Caco-2 (cell line): ENCODE measurements around the gene ATXN1. TPM values are rescaled to one million over a fixed set of nuclear protein-coding genes. Genes with fewer than 3 reads are reported as not detected.
"Not testable (repeated sequence)": the region's sequence is repeated elsewhere in the genome, so short reads cannot be mapped to it uniquely, and the experiment has no call there.

Experiments
- BruUV-seq: library from RNA; stranded (reverse); fragments of 400-500 nt; replicated peaks from 2 replicates; lab custom pipeline; 2021; lab: Mats Ljungman, UMichigan
- CTCF ChIA-PET: fragments of 300-600 bp; sonication (Branson Sonifier 250); formaldehyde crosslinking; loops from one replicate; lab custom pipeline; 2022; ENCODE audit warnings: antibody characterized with exemption; lab: Charles Lee
- POLR2A ChIA-PET: fragments of 300-600 bp; sonication (Branson Sonifier 250); formaldehyde crosslinking; loops from one replicate; lab custom pipeline; 2022; ENCODE audit warnings: antibody characterized with exemption; lab: Charles Lee
- DNase-seq, 2 experiments: peaks; one replicate each; pipeline versions ENCODE4 v3.0.0 to v3.0.0-alpha.2; 2020 to 2022
- H3K27me3 ChIP-seq: replicated peaks from 2 replicates; pipeline ENCODE4 v1.6.0; 2011; ENCODE audit warnings: low read length; ENCODE audit not compliant: control insufficient read depth, insufficient read depth
- H3K36me3 ChIP-seq: 2 replicates; pipeline ENCODE4 v1.5.1; 2011; ENCODE audit warnings: low read length; ENCODE audit not compliant: control insufficient read depth, insufficient read depth
- H3K4me1 ChIP-seq: fragments of 250-450 bp; sonication (Bioruptor Pico); 2 replicates; pipeline ENCODE4 v1.5.1; 2020; ENCODE audit warnings: mild to moderate bottlenecking
- H3K4me3 ChIP-seq: 2 replicates; pipeline ENCODE4 v1.5.1; 2011; ENCODE audit warnings: low read depth, mild to moderate bottlenecking, control low read depth, low read length
- H3K9me3 ChIP-seq: fragments of 250-450 bp; sonication (Bioruptor Pico); 2 replicates; pipeline ENCODE4 v1.5.1; 2020; ENCODE audit warnings: mild to moderate bottlenecking, moderate library complexity
- H3K27ac Mint-ChIP-seq: one replicate; pipeline ENCODE4 v1.8.0; 2022; ENCODE audit warnings: mixed read lengths; ENCODE audit not compliant: unreplicated experiment
- H3K27me3 Mint-ChIP-seq: one replicate; pipeline ENCODE4 v1.8.0; 2022; ENCODE audit warnings: mixed read lengths; ENCODE audit not compliant: insufficient read depth, unreplicated experiment
- H3K36me3 Mint-ChIP-seq: one replicate; pipeline ENCODE4 v1.8.0; 2022; ENCODE audit warnings: mild to moderate bottlenecking, mixed read lengths; ENCODE audit not compliant: insufficient read depth, unreplicated experiment
- H3K4me1 Mint-ChIP-seq: one replicate; pipeline ENCODE4 v1.8.0; 2022; ENCODE audit warnings: low read depth, mixed read lengths; ENCODE audit not compliant: unreplicated experiment
- H3K4me3 Mint-ChIP-seq: one replicate; pipeline ENCODE4 v1.8.0; 2022; ENCODE audit warnings: mild to moderate bottlenecking, moderate library complexity, mixed read lengths; ENCODE audit not compliant: unreplicated experiment
- H3K9me3 Mint-ChIP-seq: one replicate; pipeline ENCODE4 v1.8.0; 2022; ENCODE audit warnings: mixed read lengths; ENCODE audit not compliant: unreplicated experiment
- intact Hi-C: fragments of 100-400 bp; cut with micrococcal nuclease; formaldehyde crosslinking; loops from one replicate; pipeline ENCODE4 v1.10.0; 2022; ENCODE audit not compliant: unreplicated experiment
- total RNA-seq: library from RNA; stranded (reverse); gene quantifications from 2 replicates; pipeline ENCODE4 v1.2.3, GENCODE V29; 2022
- TF ChIP-seq, protein P1 (sequence below), 2 experiments: fragments of 200-600 bp in 1 of 2; IDR thresholded peaks; 1 replicate in 1 of 2; 2 replicates in 1 of 2; pipeline versions ENCODE4 v1.5.1 to v1.8.0; 2011 to 2022; ENCODE audit warnings: antibody characterized with exemption in 1 of 2, control low read depth in 1 of 2, inconsistent platforms in 1 of 2, low read depth in 1 of 2, low read length in 1 of 2, mild to moderate bottlenecking in 1 of 2, moderate library complexity in 1 of 2; ENCODE audit not compliant: insufficient read depth in 1 of 2, severe bottlenecking in 1 of 2, unreplicated experiment in 1 of 2

The ATXN1 gene
- total RNA-seq, 1 experiment from 2014 or later = 14.2 TPM

DNA sequence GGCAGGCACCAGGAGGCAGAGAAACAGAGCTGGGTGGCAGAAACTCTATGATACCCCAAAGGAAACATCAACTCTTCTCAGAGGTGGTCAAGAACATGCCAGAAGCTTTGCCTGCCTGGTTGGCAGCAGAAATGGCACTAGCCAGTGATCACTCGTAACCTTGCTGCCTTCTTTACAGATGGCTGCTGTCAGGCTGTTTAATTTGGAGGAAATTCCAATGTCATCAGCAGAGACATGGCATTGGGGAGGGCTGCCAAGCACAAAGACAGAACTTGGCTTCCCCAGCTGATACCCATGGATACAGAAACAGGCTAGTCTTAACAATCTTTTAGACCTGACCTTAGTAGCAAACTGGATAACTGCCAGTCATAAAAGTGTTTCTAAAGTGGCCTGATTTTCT lies 369.2 kb downstream of the ATXN1 start:
- no peak for DNase-seq
- H3K27me3 Mint-ChIP-seq = no peaks in the 10 kb centered on the region
- H3K36me3 ChIP-seq = no peaks in the 10 kb centered on the region
- POLR2A ChIA-PET = no interaction called here
- intact Hi-C loops = no loop called here
- TF ChIP-seq, protein P1, sequence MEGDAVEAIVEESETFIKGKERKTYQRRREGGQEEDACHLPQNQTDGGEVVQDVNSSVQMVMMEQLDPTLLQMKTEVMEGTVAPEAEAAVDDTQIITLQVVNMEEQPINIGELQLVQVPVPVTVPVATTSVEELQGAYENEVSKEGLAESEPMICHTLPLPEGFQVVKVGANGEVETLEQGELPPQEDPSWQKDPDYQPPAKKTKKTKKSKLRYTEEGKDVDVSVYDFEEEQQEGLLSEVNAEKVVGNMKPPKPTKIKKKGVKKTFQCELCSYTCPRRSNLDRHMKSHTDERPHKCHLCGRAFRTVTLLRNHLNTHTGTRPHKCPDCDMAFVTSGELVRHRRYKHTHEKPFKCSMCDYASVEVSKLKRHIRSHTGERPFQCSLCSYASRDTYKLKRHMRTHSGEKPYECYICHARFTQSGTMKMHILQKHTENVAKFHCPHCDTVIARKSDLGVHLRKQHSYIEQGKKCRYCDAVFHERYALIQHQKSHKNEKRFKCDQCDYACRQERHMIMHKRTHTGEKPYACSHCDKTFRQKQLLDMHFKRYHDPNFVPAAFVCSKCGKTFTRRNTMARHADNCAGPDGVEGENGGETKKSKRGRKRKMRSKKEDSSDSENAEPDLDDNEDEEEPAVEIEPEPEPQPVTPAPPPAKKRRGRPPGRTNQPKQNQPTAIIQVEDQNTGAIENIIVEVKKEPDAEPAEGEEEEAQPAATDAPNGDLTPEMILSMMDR (IDR thresholded peaks at IDR 0.05; ENCODE audit: insufficient read depth in 1 of 2, low read depth in 1 of 2, low read length in 1 of 2, severe bottlenecking in 1 of 2, unreplicated experiment in 1 of 2) = no peak
- BruUV-seq = no TSS peak
- CTCF ChIA-PET = no interaction called here
- no peaks in the 10 kb centered on the region for H3K36me3 Mint-ChIP-seq
- H3K4me3 ChIP-seq = no peak overlapping the region
- H3K9me3 Mint-ChIP-seq = no peaks in the 10 kb centered on the region
- H3K4me1 ChIP-seq = no peaks in the 10 kb centered on the region; the same call in 1 of the 2 replicates
- H3K4me3 Mint-ChIP-seq = no peak overlapping the region
- H3K27ac Mint-ChIP-seq = no peak overlapping the region
- no peaks in the 10 kb centered on the region for H3K27me3 ChIP-seq
- H3K4me1 Mint-ChIP-seq = no peaks in the 10 kb centered on the region
- H3K9me3 ChIP-seq = no peaks in the 10 kb centered on the region

DNA sequence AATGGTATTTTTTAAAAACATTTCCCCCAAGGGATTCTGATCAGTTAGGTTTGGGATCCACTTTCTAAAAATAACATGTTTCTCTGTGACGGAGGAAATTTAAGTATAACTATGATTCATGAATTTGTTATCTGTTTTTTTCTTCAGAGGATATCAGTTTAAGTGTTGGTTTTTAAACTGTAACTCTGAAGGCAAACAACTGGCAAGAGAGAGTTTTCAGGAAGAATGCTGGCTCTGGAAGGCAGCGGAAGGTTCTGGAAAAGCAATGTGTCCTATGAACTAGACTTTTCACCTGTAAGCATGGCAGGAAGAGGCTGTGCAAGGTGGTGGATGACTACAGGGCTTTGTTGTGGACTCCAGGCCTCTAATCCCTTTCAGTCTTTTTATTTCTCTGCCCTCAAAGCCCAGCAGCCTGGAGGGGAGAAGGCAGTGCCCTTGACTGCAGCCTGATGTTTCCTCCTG lies 369.8 kb downstream of the ATXN1 start:
- BruUV-seq = no TSS peak
- ChIA-PET CTCF (no interaction called here), POLR2A (no interaction called here)
- Histone ChIP-seq H3K36me3 (no peaks in the 10 kb centered on the region), H3K9me3 (no peaks in the 10 kb centered on the region), H3K27me3 (no peaks in the 10 kb centered on the region), H3K4me3 (no peak overlapping the region), H3K4me1 (no peaks in the 10 kb centered on the region; the same call in 1 of the 2 replicates)
- no peak for DNase-seq
- TF ChIP-seq, protein P1 (IDR thresholded peaks at IDR 0.05; ENCODE audit: insufficient read depth in 1 of 2, low read depth in 1 of 2, low read length in 1 of 2, severe bottlenecking in 1 of 2, unreplicated experiment in 1 of 2) = no peak
- no peak overlapping the region for H3K27ac Mint-ChIP-seq
- no peaks in the 10 kb centered on the region for H3K27me3 Mint-ChIP-seq
- H3K9me3 Mint-ChIP-seq = no peaks in the 10 kb centered on the region
- H3K36me3 Mint-ChIP-seq = no peaks in the 10 kb centered on the region
- no peak overlapping the region for H3K4me3 Mint-ChIP-seq
- no peaks in the 10 kb centered on the region for H3K4me1 Mint-ChIP-seq
- intact Hi-C loops = no loop called here

DNA sequence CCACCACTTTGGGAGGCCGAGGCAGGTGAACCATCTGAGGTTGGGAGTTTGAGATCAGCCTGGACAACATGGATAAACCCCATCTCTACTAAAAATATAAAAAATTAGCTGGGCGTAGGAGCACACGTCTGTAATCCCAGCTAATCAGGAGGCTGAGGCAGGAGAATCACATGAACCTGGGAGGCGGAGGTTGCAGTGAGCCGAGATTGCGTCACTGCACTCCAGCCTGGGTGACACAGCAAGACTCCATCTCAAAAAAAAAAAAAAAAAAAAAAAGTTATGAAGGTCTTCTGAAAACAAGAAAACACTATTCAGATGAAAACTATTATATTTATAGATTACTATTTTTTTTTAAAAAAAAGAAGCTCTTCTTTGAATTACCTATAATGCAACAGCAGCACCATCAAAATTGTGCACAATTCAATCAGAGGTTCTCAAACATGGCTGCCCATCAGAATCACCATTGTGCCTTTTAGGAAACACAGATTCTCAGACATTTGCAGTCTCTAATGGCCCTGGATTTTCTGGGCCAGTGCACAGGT lies 370.3 kb downstream of the ATXN1 start:
- H3K4me3 ChIP-seq, H3K36me3 ChIP-seq, H3K36me3 Mint-ChIP-seq, H3K9me3 ChIP-seq, H3K27me3 ChIP-seq, BruUV-seq, POLR2A ChIA-PET, intact Hi-C loops, H3K9me3 Mint-ChIP-seq, H3K4me1 ChIP-seq, H3K27ac Mint-ChIP-seq, H3K27me3 Mint-ChIP-seq, H3K4me3 Mint-ChIP-seq, H3K4me1 Mint-ChIP-seq, DNase-seq: not testable (repeated sequence)
- CTCF ChIA-PET = interaction anchor here (0.7 kb wide), 1 partner anchor 52 kb away, joined by 3 read pairs; no protein-coding TSS in a partner anchor
